Stimulated activated CD8-positive, alpha-beta memory T cell treated with anti-CD3 and anti-CD28 coated beads, Interleukin-2, amount 100 ng/mL, for 48 hours (primary cell): Measurements from ENCODE around the gene DPEP2.
"Not testable (repeated sequence)": the region's sequence is repeated elsewhere in the genome, so short reads cannot be mapped to it uniquely, and the experiment has no call there.

Source experiments
- DNase-seq, 2 donors: peaks; one replicate each; pipeline ENCODE4 v3.0.0-alpha.2; 2020; ENCODE audit warnings: low read depth in 2 of 2

The DPEP2 gene

DNA sequence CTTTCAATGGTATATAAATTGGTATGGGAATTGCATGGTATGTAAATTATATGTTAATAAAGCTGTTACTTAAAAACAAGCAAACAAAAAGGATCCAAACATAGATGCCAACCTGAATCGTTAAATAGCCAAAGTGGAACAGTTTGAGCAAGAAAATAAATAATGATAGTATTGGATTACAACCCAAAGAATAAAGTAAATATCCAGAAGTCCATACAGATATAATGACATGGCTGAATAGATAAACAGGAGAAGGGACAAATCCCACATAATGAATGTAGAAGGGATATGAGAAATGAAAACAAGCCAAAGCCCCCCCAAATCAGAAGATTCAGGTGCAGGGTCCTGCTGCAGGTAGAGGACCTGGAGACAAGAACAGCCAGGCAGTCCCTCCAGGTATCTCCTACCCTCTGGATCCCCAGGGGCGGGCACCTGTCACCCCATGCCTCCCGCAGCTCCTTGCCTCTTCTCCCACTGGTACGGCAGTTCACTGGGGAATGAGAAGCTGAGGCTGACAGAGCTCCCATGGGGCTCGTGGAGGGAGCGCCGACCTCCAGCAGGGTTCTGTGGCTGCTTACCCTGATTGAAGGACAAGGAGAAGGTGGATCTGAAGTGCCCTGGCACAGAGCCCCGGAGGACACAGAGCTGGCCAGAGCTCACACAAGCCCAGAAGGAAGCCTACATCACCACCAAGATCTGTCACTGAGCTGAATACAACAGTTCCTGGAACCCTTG is 45.5 kb downstream of the DPEP2 start:
- no peak for DNase-seq

DNA sequence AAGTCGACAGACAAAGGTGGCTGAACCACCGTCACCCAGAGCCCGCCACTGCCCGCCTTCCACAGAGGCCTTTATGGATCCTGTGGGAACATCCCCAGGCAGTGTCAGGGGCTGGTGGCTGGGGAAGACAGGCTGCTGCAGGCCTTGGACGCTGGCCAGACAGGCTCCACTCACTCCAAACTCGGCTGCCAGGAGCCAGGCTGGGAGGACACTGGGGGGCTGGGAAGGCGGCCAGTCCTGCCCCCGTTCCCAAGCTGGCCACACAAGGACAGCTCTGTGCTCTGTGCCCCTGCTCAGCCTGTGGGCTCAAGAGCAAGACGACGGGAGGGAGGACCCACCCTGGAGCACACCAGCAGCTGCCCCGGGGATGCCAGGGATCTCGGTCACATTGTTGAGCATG is 47.8 kb downstream of the DPEP2 start:
- no peak for DNase-seq

DNA sequence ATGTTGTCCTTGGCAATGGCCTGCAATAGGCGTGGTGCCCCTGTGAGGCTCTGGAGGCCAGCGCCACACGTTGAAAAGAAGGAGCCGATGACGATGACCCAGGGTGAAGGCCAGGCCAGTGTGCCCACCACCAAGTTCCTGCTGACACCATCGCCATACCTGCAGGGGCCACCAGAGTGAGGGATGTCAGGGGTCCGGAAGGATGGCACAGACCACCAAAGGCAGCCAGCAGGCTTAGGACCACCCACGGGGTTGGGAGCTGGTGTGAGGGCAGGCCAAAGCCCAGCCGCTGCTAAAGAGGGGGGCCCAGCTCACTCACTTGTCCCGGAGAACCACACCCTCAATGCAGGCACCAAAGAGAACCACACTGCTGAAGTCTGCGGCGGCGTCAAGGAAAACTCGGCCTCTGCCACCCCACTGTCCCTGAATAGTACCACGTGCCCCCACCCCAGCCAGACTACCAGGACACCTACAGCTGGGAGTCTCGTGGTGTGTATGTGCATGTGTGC is 48.9 kb downstream of the DPEP2 start:
- DNase-seq = no peak

DNA sequence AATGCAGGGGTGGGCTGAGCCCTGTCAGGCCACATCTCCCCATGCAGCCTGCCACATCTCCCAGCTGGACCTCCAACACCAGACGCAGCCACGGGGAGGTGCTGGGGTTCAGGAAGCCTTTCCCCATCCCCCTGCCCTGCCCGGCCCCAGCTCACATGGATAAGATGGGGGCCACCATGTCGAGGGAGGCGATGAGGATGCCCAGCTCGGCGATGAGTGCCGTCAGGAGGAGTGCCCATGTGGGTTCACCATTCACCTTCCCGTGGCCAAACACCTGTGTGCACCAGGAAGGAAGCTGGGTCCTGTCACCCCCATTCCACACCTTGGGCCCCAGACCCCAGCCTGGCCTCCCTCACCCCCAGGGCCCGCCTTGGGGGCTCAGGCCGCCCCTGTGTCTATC is 49.6 kb downstream of the DPEP2 start:
- DNase-seq = no peak

DNA sequence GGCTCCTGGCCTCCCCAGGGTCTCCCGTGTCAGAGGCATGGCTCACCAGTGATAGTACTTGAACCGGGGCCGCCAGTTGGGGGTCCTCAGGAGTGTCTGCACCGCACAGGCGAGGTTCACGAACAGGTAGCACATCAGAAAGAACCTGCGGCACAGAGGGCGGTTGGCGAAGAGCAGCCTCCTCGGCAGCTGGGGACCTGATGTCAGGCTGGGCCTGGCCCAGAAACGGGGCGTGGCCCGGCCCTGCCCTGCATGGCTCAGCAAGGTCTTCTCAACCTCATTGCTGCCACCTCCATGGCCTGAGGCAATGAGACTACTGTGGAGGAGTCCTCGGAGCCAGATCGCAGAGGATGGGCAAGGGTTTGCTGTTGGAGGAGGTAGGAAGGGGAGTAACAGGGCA is 51.3 kb downstream of the DPEP2 start:
- no peak for DNase-seq

DNA sequence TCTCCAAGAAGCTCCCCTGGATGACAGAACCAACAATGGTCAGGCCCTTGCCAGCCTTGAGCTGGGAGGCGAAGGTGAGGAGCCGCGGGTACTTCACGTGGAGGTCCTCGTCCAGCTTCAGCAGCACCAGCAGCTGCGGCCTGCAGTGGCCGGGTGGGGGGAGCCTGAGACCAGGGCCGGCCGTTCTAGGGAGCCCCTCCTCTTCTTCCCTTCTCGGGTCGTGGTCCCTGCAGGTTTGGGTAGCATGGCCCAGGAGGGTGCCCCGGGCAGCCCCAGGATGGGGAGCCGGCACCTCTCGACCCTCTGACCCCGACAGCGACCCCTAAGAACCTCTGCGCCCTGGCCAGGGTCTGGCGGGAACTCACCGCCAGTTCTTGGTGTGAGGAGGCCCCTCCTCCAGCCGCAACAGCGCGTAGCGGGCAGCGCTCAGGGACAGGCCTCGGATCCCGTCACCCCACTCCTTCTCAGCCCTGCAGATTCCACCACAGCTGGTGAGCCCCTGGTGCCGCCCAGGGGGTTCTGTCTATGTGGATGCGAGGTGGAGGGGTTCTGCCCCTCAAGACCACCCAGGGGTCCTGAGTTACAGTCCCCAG is 52.2 kb downstream of the DPEP2 start:
- DNase-seq = no peak

DNA sequence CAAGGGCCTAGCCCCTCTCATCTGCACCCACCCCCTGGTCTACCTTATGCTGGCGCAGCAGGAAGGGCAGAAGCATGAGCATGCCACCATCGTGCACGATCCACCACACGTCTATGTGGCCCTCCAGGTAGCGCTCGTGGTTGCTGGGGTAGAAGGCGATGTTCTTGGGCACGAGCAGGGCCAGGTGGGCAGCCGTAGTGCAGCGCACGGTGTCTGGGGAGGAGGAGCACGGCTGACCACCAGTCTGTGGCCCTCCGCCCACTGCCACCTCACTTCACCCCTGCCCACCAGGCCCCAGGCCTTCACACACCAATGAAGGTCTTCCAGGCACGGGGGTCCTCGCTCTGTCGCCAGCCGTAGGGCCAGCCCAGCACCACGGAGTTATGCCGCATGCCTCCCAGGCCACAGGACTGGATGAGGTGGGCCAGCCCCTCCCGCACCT is 53.1 kb downstream of the DPEP2 start:
- no peak for DNase-seq

DNA sequence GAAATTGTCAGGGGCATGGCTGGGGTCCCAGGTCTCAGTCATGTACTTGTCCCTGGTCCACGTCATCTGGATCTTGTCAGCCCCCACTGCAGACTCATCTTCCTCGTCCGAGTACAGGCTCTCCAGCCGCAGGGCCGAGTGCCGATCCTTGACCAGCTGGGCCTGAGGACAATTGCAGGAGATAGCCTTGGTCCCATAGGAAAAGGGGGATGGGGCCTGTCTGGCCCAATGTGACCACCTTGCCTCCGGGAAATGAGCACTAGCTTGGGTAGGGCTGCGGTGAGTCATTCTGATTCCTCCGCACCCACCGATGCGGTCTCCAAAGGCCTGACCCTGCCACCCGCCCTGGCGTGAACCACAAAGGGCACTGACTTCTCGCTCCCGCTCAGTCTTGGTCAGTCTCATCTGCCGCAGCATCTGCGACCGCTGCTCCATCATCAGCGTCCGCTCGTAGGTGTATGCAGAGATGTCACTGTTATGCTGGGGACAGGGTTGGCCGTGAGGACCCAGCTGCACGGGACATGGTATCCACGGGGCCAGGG is 53.8 kb downstream of the DPEP2 start:
- DNase-seq = no peak

DNA sequence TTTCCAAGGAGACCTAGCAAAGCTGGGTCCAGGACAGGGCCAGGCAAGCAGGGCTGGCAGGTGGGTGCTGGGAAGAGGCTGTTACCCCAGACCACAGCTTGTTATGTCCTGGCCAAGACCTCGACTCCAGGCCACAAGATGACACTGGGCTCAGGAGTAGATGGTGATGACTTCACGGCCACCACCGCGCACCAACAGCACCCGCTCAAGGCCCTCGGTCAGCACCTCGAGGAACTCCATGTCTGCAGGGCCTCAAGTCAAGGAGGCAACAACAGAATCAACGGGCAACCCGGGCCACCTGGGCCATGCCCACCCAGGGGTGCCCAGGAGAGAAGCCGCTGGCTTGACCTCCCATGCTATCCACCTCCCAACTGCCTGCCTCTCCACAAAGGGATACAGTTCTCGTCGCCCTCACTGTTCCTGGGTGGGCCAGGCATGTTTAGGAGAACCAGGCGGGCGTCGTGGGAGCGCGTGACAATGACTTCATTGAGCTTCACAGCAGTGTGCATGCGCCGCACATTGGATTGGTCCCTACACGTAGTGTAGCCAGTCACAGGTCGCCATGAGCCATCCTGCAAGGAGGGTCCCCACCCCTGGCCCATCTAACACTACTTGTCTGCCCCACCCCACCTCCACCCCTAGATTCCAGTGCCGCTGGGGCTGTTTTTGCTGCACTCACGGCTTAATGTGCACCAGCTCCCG is 54.4 kb downstream of the DPEP2 start:
- DNase-seq = no peak

DNA sequence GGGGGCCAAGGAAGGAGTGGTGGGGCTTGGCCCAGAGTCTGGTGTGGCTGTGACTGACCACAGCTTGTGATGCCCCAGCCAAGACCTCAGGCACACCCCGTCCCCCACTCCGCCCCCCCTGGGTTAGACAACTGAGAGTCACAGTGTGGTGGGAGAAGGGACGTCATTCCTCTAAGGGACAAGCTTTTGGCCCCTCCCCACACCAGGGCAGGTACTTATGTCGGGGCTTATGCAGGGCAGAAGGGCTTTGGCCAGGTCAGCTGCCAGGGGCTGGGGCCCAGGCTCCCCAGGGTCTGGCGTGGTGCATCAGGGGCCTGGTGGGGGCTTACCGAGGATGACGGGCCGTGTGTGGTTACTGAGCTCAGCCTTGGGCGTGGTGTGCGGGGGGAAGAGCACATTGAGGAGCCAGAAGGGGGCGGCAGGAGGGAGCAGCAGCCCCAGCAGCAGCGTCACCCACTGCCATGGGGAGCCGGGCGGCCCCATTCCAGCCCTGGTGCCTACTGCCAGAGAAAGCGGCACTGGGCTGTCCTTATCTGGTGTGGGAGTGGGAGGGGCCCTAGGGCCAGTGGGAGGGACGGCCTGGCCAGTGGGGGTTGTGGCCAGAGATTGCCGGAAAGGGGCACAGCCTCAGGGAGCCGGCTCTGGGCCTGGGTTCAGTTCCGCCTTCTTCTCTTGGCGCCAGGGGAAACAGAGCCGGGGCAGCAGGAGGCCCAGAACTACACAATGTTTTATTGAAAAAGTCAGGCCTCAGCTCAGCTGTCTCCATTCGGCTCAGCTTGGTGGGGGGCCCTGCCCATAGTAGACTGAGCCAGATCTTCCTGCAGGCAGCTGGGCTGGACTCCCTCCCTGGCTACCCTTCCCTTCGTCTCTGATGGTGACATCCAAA is 55.4 kb downstream of the DPEP2 start, which contains the start of gene LCAT:
LCAT (minus strand) TSS at position 502 of the 886 bp plus-strand sequence; CDS start at position 483, 19 bp downstream.
- DNase-seq = no peak

DNA sequence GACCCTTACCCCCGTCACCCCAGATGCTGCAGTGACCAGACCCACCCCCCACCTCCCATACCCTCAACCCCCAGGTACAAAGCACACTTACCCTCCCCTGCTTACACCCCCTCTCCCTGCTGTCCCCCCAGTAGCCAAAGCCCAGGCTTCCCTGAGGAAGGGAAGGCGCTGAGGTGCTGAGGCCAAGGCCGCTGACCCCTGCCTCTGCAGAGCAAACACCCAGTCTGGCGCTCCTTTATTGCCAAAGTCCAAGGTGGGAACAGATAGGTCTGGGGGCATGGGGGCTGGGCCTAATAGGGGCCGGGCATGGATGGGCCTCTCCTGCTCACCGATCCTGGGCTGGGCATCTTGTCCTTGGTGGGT is 56.0 kb downstream of the DPEP2 start:
- DNase-seq = no peak

DNA sequence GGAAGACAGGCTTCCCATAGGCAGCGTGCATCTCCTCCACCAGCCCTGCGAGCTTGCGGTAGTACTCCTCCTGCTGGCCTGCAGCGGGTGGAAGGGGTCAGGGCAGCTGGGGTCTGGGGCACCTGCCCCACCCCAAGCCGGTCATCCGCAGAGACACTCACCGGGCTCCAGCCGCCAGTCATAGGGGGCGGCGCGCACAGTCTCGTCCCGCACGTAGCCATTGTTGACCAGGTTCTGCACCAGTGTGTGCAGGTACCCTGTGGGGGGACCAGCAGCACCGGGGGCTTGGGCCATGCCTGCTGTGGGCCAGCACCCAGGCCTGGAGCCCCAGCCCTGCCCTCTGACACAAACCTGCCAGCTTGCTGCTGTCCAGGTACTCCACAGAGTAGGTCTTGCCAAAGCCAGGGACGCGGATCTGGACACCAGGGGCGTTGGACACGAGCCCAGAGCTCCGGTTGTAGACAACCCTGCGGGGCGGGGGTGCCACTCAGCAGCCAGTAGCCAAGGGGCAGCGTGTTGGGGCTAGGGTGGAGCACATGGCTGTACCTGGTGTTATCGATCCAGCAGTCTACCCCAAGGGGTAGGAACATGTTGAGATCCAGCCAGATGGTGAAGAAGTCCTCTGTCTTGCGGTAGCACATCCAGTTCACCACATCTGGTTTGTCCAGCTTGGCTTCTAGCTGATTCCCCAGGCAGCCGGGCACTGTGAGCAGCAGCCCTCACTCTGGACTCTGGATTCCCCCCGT is 56.6 kb downstream of the DPEP2 start:
- no peak for DNase-seq

DNA sequence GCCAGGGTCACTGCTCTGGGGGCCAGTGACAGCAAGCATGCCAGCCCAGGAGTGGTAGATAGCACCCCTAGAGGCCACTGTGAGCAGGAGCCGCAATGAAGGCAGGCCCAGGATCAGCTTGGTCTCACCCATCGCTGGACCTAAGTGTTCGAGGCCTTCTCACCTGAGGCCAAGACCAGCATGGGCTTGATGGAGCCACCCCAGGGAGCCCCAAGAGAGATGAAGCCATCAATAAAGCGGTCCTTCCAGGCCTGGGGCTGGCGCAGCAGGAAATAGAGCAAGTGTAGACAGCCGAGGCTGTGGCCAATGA is 57.1 kb downstream of the DPEP2 start:
- peak; percentile 23 to 24 for DNase-seq

DNA sequence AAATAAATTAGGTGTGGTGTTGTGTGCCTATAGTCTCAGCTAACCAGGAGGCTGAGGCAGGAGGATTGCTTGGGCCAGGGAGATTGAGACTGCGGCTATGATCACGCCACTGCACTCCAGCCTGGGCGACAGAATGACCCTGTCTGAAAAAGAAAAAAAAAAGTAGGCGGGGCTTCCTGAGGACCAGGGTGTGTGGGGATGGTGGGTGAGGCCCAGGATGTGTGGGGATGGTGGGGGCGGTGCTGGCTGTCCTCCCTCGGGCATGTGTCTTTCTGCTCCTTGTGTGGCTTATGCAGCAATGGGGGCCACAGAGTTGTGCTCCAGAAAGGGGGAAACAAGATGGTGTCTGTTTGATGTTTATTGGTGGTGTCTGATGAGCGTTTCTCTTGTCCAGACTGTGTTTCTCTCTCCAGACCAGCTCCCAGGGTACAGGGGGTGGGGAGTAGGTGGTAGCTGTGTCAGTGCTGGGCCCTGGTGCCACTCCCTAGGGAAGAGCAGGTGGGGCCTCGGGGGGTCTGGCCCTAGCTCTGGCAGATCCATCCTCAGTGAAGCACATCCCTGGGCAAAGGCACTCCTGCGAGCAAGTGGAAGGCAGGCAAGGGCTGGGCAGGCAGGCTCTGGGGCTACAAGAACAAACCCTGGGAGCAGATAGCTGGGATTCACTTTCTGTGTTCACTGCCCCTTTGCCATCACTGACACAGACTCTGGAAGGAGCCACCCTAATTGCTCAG is 57.6 kb downstream of the DPEP2 start:
- DNase-seq = no peak

DNA sequence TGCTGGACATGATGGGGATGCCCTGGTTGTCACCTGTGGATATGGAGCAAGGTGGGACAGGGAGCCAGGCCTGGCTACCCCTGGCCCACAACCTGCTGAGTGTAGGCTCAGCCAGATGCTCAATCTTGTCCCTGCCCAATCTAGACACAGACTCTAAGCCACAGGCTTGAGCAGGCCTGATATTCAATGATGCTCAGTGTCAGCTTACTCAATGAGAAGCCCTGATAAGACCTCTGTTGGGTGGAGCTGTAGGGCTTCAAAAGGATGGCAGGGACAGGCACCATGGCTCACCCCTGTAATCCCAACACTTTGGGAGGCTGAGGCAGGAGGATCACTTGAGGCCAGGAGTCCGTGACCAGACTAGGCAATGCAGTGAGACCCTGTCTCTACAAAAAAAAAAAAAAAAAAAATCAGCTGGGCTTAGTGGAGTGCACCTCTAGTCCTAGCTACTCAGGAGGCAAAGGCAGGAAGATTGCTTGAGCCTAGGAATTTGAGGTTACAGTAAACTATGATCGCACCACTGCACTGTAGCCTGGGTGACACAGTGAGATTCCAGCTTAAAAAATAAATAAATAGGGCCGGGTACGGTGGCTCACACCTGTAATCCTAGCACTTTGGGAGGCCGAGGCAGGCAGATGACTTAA is 58.7 kb downstream of the DPEP2 start:
- no peak for DNase-seq

DNA sequence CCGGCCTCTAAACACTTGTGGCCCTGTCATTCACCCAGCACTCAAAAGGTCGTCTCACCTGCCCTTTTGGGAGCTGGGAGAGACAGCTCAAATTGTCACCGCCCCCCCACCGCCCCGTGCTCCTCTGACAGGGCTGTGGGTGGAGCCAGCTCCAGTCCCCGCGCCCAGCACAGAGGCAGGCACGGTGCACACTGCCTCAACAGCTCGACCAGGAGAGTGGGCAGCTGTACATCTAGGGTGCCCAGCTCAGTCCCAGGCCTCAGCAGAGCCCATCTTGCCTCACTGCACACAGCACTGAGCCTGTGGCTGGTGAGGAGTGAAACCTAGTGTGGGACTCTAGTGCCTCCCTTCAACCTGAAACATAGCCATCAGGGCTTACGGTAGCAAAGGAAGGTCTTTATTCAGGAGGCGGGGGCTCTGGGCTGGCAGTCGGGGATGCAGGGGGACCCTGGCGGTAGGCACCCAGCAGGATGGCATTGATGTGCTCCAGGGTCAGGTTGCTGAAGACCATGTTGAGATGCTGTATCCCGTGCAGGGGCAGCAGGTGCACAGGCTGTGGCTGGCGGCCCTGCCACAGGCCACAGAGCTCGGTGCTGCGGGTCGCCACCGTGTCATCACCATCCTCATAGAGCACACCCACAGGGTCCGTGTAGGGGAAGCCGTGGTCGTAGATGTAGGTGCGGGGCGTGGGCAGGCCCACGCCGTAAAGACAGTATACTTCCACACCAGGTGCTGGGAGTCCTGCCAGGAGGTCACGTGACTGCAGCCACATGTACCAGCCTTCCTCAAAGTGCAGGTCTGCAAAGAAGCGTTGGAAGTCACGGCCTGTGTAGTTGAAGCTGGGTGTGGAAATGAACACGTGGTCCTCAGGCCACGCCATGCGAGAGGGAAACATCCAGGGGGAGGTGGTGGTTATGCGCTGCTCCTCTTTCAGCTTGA is 59.5 kb downstream of the DPEP2 start:
- DNase-seq = peak in 1 of 2 donors; percentile 33

DNA sequence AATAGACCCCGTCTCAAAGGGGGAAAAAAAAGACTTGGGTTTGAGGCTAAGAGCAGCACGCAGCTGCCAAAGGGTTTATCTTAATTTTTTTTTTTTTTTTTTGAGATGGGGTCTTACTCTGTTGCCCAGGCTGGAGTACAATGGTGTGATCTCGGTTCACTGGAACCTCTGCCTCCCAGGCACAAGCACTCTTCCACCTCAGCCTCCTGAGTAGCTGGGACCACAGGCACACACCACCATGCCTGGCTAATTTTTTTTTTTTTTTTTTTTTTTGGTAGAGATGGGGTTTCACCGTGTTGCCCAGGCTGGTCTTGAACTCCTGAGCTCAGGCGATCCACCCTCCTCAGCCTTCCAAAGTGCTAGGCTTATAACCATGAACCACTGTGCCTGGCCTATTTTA is 61.6 kb downstream of the DPEP2 start:
- DNase-seq = not testable (repeated sequence)
